ENCODE results near the gene DPYSL4.

Gene DPYSL4

DNA sequence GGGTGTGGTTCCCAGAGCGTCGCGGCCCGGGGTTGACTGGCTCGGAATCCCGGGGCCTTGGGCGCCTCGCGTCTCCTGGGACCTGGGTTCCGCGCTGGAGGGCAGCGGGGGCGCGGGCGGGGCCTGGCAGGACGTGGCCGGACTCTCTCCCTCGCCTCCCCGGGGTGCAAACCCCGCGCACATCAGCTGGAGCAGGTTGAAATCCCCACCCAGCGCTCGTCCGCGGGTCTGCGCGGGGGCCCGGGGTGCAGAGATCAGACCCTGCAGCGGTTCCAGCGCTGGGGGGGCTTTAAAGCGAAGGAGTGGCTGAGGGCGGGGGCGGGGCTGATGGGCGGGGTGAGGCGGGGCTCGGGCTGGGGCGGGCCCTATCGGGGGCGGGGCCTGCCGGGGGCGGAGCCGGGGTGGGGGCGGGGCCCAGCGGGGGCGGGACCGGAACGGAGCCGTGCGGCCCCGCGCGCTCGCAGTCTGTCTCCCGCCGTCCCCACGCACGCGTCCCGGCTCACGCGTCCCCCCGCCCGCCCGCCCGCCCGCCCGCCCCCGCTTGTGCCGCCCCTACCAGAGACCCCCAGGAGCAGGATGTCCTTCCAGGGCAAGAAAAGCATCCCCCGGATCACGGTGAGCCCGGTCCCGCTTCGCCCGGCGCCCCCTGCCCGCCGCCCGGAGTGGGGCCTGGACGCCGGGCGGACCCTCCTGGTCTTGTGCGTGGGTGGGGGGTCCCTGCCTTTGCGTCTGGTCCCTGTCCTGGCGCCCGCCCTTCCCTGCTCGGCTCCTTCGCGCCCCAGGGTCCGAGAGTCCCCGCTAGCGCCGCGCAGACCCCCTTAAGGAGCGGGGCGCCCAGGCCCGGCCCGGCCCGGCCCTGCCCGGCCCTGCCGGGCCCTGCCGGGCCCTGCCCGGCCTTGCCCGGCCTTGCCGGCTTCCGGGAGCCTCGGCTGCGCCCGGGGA is at the start of gene DPYSL4:
Gene DPYSL4, plus strand, starts transcription at position 461 of the 942 bp plus-strand sequence. Its CDS starts 116 bp downstream, at position 577.
- peak in 5 of 6 experiments; percentile 34 to 68 (median 48) for DNase-seq

DNA sequence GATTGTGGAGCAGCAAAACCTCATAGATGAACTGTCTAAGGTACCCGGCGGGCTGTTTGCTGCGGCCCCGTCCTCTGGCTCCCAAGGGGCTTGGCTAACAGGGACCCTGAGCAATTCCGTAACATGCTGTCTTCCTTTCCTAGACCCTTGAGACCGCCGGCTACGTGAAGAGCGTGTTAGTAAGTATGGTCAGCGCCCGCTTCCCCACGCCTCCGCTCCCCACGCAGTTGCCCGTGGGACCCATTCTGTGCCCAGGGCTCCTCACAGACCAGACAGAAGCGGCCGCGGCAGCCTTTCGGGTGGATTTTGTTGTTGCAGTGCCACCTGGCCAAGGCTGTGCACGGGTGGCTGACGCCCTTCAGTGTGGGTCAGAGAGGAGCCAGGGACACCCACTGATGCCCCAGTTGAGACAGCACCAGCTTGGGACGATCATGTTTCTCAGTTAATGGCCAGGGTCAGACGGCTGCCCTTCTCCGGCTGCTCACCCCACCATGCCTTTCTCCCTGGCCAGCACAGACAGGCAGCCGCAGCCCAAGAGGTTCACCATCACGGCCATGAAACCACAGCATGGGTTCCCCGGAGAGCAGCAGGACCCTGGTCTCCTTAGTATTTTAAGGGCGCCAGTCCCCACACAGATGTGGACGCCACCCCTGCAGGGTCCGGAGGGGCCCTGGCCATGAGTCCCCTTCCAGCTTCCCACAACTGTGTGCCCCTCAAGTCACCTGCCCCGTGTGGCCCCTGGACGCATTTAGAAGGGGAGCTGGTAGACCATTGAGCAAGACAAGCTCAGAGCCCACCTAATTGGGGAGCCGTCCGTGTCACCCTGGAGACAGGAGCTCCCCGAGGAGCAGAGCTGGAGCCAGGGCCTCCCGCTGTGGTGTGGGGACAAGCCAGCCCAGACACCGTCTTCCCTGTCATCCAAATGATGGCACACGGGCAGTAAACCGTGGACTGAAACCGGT is 49.4 kb upstream of the DPYSL4 start:
- DNase-seq, result no peak

DNA sequence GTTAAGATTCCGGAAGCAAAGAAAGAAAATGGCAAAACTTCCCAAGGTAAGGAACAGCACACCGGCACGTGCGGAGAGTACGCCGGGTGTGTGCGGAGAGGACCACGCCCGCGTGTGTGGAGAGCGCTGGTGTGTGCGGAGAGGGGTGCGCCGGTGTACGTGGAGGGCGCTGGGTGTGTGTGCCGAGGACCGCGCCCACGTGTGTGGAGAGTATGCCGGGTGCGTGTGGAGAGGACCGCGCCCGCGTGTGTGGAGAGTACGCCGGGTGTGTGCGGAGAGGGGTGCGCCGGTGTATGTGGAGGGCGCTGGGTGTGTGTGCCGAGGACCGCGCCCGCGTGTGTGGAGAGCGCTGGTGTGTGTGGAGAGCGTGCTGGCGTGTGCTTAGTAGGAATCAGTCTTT is 48.6 kb upstream of the DPYSL4 start:
- DNase-seq, result no peak

DNA sequence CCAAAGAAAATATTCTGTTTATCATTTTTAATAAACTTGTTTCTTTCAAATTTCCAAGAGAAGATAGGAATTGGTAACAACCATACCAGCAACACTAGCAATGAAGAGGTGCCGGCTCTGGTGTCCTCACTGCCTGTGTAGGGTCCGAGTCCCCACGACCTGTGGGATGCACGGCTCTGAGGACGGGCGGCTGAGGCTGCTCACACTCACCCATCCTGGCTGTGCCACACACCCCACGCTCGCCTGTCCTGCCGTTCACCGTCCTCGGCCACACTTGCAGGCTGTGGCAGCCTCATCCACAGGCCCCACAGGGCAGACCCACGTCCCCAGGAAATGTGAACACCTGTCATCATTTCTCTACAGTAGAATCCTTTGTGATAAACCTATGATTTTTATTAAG is 48.2 kb upstream of the DPYSL4 start:
- DNase-seq, result no peak

DNA sequence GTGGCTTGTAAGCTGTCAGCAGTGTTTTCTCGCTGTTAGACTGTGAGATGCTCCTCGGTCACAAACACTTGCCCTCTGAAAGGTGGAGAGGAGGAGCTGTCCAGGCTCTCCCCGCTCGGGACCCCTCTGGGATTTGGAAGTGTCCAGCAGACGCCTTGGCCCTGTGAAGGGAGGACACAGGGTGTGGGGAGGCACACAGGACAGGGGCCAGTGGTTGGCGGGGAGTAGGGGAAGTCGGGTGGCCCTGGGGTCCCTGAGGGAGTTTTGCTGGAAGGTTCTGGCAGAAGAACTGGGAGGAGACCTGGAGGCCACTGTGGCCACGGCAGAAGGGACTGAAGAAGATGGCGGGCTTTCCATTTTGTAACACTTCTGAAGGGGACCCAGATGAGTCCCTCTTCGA is 47.2 kb upstream of the DPYSL4 start:
- DNase-seq, result no peak

DNA sequence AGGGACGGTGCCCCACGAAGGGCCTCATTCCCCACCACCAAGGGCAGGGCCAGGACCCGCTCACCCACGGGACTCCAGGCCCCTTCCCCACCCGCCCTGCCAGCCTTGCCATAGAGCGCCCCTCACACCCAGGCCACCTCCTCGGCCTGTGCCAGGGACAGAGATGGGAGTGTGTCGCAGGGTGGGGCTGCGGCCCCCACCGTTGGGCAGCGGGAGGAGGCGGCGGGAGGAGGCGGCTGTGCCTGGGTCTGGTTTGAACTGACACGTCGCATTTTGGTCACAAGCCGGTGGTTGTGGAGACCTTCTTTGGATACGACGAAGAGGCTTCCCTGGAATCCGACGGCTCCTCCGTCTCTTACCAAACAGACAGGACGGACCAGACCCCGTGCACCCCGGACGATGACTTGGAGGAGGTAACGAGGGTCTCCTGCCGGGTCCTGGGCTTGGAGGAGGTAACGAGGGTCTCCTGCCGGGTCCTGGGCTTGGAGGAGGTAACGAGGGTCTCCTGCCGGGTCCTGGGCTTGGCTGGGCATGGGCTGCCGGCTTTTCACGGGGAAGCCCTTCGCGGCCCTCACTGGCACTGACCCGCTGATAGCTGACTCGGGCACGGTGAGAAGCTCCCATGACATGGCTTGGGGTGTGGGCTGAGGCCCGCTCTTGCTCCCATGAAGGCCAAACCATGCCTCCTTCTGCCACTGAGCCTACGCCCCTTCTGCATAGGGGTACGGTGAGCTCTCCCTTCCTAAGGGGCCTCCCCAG is 46.4 kb upstream of the DPYSL4 start:
- DNase-seq, result no peak

DNA sequence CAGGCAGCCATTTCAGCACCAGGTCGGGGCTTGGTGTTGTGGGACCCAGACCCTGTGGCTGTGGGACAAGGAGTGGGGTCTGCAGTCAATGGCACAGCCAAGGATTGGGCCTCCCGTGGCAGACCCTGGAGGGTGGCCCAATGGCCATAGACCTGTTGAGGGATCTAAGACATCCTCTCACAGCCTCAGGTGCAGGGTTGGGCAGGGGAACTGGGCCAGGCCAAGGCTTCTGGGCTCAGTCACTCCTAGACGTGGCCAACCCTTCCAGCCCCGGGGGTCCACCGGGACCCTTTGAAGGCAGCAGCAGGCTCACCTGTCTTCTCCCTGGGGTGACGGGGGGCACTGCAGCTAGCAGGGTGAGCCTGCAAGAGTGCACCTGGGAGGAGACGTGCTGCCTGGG is 45.7 kb upstream of the DPYSL4 start:
- no peak for DNase-seq

DNA sequence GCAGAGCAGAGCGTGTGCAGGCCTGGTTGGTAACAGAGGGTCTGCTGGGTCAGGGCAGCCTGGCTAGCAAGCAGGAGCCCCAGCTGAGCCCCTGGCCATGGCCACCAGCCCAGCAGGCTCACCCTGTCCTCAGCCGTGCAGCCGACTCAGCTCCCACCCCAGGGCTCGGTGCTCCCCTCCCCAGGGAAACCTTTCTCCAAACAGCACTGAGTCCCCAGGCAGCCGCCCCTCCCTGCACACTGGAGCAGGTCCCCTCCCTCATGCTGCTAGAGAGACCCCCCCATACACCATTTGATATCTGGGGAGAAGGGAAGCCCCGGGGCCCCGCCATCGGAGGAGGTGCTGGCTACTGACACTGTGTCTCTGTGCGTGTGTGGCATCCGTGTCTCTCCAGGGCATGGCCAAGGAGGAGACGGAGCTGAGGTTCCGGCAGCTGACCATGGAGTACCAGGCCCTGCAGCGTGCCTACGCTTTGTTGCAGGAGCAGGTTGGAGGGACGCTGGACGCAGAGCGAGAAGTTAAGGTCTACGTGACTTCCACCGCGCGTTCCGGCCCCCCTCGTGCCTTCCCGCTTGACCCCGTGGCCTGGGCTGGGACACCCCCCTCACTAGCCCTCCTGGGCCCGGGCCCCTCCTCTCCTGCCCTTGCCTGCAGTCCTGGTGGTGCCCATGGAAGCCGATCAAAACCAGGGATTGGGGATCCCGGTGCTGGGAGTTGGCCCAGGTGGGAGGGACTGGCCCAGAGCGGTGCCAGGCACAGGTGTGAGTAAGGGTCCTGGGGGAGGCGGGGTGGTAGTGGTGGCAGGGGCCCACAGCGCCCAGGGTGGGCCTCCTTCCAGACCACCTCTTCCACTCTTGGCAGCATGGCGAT is 45.0 kb upstream of the DPYSL4 start:
- DNase-seq, result no peak

DNA sequence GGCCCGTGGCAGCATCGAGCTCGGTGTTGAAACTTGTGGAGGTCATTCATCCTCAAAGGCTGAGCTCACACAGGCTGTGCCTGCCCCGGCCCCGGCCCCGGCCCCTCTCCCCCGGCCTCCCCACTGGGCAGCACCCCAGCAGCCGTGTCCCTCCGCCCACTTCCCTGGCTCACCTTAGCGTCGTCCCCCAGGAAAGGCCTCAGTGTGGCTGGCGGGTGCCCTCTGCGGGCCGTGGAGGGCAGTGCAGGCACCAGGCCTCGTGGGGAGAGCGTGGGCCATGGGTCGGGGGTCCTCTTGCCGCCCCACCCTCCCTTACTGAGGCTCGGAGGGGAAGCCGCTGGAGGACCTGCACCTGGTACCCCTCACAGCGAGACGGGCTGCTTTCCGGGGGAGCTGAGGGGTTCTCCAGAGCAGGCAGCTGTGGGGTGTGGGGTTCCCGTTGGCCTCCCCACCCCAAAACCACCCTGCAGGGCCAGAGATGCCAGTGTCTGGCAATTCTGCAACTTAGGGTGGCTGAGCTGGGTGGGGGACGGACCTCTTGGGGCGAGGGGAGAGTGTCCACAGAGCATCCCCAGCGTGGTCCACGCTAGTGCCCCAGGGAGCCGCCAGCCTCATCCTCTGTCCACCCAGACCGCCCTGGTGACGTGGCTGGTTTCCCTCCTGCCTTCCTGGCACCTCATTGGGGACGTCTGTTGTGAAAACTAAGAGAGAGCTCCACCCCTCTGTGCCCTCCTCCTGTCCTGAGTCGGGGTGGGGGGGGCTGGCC is 44.2 kb upstream of the DPYSL4 start:
- peak in 5 of 6 experiments; percentile 15 to 53 (median 36) for DNase-seq

DNA sequence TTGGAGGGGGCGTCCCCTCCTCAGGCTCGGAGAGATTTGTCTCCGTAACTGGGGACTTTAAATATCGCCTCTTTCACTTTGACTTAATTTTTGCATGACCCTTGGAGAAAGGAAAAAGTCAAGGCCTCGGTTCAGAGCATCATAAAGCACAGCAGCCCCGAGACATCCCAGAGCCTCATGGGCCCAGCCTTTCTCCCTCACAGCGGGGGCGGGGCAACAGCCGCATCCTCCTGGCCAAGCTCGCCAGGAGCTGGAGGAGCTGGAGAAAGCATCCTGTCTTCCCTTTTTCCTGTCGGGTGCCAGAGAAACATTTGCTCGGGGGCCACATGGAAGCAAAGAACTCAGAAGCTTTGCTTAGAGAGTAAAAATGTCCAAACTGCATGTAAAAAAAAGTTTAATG is 43.6 kb upstream of the DPYSL4 start:
- DNase-seq, result no peak

DNA sequence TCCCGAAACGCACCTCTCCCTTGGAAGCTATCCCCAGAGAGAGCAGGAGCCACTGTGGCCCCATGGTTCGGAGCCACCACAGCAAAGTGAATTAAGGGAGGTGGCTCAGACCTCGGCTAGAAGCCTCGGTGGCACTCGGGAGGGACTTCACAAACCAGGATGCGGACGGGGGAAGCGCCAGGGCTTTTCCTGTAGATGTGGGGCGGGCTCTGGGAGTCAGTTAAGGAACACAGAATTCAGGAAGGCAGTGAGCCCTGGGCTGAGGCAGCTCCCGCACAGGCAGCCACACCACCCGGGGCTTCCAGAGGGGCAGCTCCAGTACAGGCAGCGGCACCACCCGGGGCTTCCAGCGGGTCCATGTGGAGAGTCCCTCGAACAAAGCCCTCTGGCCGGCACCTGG is 42.7 kb upstream of the DPYSL4 start:
- no peak for DNase-seq

DNA sequence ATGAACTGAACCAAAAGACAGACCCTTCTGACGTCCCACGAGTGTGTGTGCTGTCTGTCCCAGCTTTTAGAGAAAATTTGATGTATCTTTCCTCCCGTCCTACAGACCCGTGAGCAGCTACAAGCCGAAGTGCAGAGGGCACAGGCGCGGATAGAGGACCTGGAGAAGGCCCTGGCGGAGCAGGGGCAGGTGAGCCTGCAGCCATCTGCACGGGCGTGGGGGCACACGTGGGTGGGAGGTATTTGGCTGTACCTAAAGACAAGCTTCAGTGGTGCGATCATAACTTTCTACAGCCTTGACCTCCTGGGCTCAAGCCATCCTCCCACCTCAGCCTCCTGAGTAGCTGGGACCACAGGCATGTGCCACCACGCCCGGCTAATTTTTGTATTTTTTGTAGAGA is 41.7 kb upstream of the DPYSL4 start:
- DNase-seq, result no peak

DNA sequence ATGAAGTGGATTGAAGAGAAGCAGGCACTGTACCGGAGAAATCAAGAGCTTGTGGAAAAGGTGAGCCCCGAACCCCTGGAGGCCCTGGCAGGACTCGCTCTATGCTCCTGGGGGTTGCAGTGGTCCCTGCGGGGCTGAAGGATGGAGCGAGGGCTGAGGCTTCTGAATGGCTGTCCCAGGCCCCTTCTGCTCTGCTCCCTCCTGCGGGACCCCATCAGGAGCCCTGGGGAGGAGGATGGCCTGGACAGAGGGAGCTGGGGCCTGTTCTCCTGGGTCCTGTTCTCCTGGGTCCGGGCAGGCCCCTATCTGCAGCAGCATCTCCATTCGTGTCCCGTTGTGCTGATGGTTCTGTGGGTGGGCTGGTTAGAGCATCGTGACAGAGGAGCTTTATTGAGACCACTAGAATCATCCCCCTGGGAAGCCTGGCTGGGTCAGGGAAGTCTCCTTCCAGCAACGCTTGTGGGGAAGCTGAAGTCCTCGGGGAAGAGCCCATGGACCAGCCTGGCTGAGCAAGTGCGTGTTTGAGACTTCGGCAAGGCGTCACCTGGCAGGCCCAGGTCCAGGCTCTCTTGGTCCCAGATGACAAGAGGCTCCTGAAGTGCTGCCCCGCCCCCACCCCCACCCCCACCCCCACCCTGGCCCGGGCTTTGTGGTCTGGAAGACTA is 41.1 kb upstream of the DPYSL4 start:
- DNase-seq, result no peak

DNA sequence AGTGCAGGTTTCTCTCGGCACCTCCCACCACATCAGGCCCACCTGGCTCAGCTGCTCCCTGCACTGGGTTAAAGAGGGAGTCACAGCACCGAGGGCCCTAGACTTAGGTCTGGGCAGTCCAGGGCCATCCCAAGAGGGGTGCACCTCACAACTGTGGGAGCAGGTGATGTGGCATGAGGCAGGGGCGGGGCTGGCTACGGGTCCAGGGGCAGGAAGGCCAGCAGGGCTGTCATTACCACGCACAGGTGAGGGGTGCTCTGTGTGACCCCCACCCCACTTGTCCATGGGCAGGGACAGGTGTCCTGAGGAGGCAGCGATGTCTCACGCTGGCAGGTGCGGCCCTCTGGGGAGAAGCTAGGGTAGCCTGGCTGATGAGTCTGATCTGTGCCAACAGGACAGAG is 40.5 kb upstream of the DPYSL4 start:
- DNase-seq, result no peak

DNA sequence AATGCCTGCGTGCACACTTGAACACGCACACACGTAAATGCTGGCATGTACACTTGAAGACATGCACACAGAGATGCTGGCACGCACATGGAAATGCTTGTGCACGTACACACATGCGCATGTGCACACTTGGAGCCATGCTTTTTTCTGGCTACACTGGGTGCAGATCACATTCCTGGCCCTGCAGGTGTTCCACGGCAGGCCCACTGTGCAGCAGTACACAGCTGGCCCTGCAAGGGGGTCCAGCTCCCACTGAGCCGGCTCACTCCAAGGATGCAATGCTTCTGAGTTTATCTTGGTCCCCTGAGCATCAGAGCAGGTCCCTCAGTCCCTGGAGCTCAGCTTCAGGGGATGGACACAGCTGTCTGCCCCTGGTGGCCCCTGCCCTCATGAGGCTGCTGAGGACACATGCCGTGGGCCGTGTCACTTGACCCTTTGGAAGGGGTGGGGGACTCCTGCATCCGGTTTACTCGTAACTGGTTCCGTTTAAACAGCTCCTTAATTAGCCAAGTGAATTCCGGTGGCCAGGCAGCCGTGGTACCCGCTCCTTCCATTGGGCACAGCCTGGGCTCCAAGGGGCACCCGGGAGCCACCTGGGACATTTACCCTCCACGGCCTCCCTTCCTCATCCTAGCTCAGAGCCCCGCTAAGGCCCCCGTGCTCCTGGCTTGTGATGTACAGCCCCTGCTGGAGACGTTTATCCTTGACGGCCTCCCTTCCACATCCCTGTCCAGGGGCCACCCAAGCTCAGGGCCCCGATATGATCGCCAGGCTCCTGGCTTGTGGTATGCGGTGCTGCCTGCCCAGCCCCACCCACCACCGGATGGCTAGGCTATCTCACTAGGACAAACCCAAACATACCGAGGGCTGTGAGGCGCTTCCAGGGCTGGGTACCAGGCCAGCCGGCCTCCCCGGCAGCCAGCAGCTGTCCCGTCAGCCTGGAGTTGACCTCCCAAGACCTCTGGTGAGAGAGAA is 39.5 kb upstream of the DPYSL4 start:
- DNase-seq, result no peak

DNA sequence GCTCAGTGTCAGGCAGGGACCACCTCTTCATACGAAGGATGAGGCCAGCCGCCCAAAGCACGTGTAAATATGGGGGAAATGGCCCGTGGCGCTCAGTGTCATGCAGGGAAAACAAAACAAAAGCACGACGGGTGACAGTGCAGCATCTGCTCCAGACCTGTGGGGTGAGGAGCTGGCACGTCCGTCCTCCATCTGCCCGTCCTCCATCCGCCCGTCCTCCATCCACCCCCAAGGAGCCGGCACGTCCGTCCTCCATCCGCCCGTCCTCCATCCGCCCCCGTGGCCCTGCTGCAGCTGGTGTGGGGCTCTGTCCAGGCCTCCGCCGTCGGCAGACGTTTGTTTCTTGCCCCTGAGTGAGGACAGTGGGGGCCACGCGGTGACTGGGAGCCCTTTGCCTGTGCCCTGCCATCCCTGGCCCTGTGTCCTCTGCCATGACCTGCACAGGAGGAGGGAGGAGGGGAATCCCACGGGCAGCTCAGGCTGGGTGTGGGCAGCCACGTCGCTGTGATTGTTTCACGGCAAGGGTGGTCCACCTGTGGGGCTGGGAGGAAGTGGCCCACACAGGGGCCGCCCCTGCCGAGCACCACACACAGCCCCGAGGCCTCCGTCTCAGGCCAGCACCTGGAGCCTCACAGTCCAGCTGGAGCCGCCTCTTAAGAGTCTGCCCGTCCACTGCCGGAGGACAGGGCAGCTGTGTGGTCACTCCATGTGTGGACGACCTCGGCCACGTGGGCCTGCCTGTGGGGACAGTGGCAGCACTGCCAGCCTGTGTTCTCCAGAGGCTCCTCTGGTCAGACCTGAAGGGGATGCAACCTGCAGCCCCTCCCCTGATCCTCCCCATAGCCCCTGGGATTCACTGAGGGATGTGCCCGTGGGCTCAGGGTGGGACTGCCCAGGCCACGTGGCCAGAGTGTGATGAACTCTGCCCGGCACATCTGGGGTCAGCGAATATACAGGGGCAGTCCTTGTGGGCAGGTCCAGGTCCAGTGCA is 38.2 kb upstream of the DPYSL4 start:
- DNase-seq, result no peak

DNA sequence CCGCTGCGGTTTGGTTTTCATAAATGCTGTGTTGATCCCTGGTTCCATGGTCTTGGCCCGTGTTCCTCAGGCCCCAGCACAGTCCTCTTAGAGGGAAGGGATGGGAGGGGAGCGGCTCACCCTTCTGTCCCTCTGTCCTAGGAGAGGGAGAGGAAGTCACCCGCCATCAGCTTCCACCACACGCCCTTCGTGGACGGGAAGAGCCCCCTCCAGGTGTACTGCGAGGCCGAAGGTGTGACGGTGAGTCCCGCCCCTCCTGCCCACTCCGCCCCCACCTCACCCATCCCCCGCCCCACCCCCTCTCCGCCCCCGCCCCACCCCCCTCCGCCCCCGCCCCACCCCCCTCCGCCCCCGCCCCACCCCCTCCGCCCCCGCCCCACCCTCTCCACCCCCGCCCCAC is 37.5 kb upstream of the DPYSL4 start:
- DNase-seq, result no peak

DNA sequence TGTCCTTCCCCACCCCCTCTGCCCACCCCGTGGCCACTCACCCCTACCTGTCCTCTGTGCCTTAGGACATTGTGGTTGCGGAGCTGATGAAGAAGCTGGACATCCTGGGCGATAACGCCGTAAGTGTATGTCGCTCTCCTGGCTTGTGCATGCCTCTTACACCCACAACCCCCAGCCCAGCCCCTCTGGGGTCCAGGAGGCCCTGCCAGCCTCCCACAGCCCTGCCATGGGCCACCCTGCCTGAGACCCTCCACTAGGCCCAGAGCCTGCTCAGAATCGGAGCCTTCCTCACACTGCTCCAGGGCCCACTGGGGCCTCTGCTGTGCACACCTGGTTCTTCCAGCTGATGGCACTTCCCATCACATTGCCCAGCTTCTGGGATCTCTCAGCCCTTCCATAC is 36.8 kb upstream of the DPYSL4 start:
- no peak for DNase-seq

All from stimulated activated naive CD4-positive, alpha-beta T cell (primary cell).